Measurements from ENCODE around the gene XYLT1. TPM values are rescaled to one million over a fixed set of nuclear protein-coding genes. Genes with fewer than 3 reads are reported as not detected.

XYLT1 gene
- total and polyA plus RNA-seq, 2 of the 4 experiments (the other 2 are of a cell fraction): 9.0 to 12.7 TPM

DNA sequence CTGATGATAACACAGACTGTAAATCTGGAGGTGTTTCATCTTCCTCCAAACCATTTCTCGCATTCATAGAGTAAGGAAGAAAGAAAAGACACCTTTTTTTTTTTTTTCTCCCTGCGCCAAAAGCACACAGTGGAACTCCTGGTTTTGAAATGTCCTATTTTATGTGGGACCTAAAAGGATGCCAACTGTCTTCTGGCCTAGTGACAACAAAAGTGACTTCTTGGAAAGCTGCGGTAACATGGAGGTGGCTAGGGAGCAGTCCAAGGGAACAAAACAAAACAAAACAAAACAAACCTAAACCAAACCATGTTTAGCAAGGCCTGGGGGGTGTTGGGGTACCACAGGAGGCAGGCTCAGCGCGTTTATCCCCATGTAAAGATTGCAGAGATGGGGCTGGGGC, 174.8 kb downstream of the XYLT1 start:
- H2AK5ac ChIP-seq (ENCODE audit: low read depth, low read length): no peak overlapping the region
- no TSS peak for BruUV-seq (replicated peaks)
- H3K4me3 ChIP-seq (ENCODE audit: insufficient read depth, low read depth, low read length): no peak overlapping the region
- no peak for DNase-seq
- H2AFZ ChIP-seq (replicated peaks; ENCODE audit: low read length, poor library complexity): no peak overlapping the region
- CTCF ChIA-PET: interaction anchor here (1.1 to 1.2 kb wide), 2 partner anchors 10 to 26 kb away, joined by 3 read pairs; no protein-coding TSS in a partner anchor
- H3K23ac ChIP-seq (ENCODE audit: low read depth, low read length): no peak overlapping the region; the same call in 1 of the 2 replicates
- in situ Hi-C loops (cut with MboI; ENCODE audit: low sequenced_read_pairs): no loop called here
- no peak overlapping the region for H2BK15ac ChIP-seq (ENCODE audit: low read depth, low read length)
- H2BK120ac ChIP-seq (ENCODE audit: low read depth, low read length): no peak overlapping the region
- no peak for ATAC-seq (ENCODE audit: low read depth)
- H4K20me1 ChIP-seq (ENCODE audit: insufficient read depth, low read length): peaks cover 4% of the 10 kb centered on the region; the same call in 1 of the 2 replicates
- dilution Hi-C loops (cut with HindIII; ENCODE audit: low sequenced_read_pairs, unreplicated experiment): no loop called here
- TF ChIP-seq SMC3 (IDR thresholded peaks at IDR 0.05; ENCODE audit: low read depth, low read length): no peak
- no peak for TF ChIP-seq FOS (IDR thresholded peaks at IDR 0.05; ENCODE audit: low read depth, low read length)
- no peak for TF ChIP-seq MXI1 (IDR thresholded peaks at IDR 0.05; ENCODE audit: borderline replicate concordance, low read depth, low read length)
- TF ChIP-seq RAD21 (IDR thresholded peaks at IDR 0.05; ENCODE audit: low read length): no peak
- no peak for TF ChIP-seq USF2 (IDR thresholded peaks at IDR 0.05; ENCODE audit: low read depth, low read length)
- TF ChIP-seq RCOR1 (IDR thresholded peaks at IDR 0.05; ENCODE audit: insufficient replicate concordance, low read length): no peak
- no peak for TF ChIP-seq RFX5 (IDR thresholded peaks at IDR 0.05; ENCODE audit: low read depth, low read length)
- no peak for TF ChIP-seq MAFK (IDR thresholded peaks at IDR 0.05; ENCODE audit: low read depth, low read length)
- no peak for TF ChIP-seq NFE2L2 (IDR thresholded peaks at IDR 0.05; ENCODE audit: low read depth, low read length)
- no peak for TF ChIP-seq CHD1 (IDR thresholded peaks at IDR 0.05; ENCODE audit: low read depth, low read length)
- no peak for TF ChIP-seq CTCF (conservative IDR thresholded peaks at IDR 0.05; ENCODE audit: low read depth, low read length)
- TF ChIP-seq, protein P1, sequence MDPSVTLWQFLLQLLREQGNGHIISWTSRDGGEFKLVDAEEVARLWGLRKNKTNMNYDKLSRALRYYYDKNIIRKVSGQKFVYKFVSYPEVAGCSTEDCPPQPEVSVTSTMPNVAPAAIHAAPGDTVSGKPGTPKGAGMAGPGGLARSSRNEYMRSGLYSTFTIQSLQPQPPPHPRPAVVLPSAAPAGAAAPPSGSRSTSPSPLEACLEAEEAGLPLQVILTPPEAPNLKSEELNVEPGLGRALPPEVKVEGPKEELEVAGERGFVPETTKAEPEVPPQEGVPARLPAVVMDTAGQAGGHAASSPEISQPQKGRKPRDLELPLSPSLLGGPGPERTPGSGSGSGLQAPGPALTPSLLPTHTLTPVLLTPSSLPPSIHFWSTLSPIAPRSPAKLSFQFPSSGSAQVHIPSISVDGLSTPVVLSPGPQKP (IDR thresholded peaks at IDR 0.05; ENCODE audit: borderline replicate concordance, low read depth, low read length): no peak
- no peak for TF ChIP-seq POLR2A (IDR thresholded peaks at IDR 0.05; ENCODE audit: low read depth, low read length)
- no peak for TF ChIP-seq CEBPB (IDR thresholded peaks at IDR 0.05; ENCODE audit: low read depth, low read length)
- TF ChIP-seq BHLHE40 (IDR thresholded peaks at IDR 0.05; ENCODE audit: low read depth, low read length): no peak
- POLR2A ChIA-PET (ENCODE audit: unreplicated experiment): no interaction called here
- no peaks in the 10 kb centered on the region for H3K36me3 ChIP-seq (ENCODE audit: control insufficient read depth, insufficient read depth, low read length)
- no peak overlapping the region for H3K18ac ChIP-seq (ENCODE audit: low read depth, low read length)
- H3K9me3 ChIP-seq (ENCODE audit: control insufficient read depth, insufficient read depth, low read length): no peaks in the 10 kb centered on the region
- H3K56ac ChIP-seq (ENCODE audit: extremely low read depth, insufficient read depth, low read length): no peak overlapping the region
- H3K14ac ChIP-seq (replicated peaks; ENCODE audit: low read depth, low read length): no peak overlapping the region
- no peak overlapping the region for H3K27ac ChIP-seq (ENCODE audit: insufficient read depth, low read length)
- WGBS, 2 experiments (ENCODE audit: extremely low coverage in 2 of 2, insufficient read length in 1 of 2): no CpG with 5 or more reads among the region's 5 CpGs
- no peak overlapping the region for H3K4ac ChIP-seq (ENCODE audit: low read depth, low read length)
- H4K5ac ChIP-seq (ENCODE audit: low read depth, low read length): no peak overlapping the region
- H3K9me1 ChIP-seq (ENCODE audit: insufficient read depth, low read length): peaks cover 10% of the 10 kb centered on the region; the same call in 1 of the 2 replicates
- H3K79me1 ChIP-seq (ENCODE audit: low read depth in 1 of 2, low read length in 2 of 2): peaks cover 6 to 24% of the 10 kb centered on the region in 2 experiments; a peak in 3 of 4 replicates
- no peak overlapping the region for H3K4me2 ChIP-seq (ENCODE audit: low read depth, low read length)
- no peak overlapping the region for H3K9ac ChIP-seq (ENCODE audit: low read depth, low read length)
- H3K27me3 ChIP-seq (ENCODE audit: control insufficient read depth, insufficient read depth, low read length): no peaks in the 10 kb centered on the region
- no peak overlapping the region for H2AK9ac ChIP-seq (replicated peaks; ENCODE audit: low read depth, low read length, poor library complexity)
- H2BK20ac ChIP-seq (ENCODE audit: low read depth, low read length): no peak overlapping the region
- H2BK5ac ChIP-seq (ENCODE audit: low read depth, low read length, poor library complexity, severe bottlenecking): no peak overlapping the region
- intact Hi-C loops (cut with micrococcal nuclease): no loop called here
- H3K4me1 ChIP-seq (ENCODE audit: control insufficient read depth, insufficient read depth, low read length): no peaks in the 10 kb centered on the region
- no peak overlapping the region for H4K8ac ChIP-seq (ENCODE audit: low read depth in 2 of 2, low read length in 2 of 2)
- H4K91ac ChIP-seq (ENCODE audit: insufficient read depth, low read depth, low read length): no peak overlapping the region
